Globus pallidus (tissue), 1 donor: ENCODE data around the gene HIC1.

ENCODE experiments used
- DNase-seq: peaks from one replicate; pipeline ENCODE4 v3.0.0-alpha.2; 2015; ENCODE audit warnings: low spot score

HIC1 gene

GRCh38 chr17:2106308-2106955, 51.5 kb downstream of the HIC1 start:
- DNase-seq = no peak

- DNase-seq = no peak
Observed at GRCh38 chr17:2107050-2107449, 52.1 kb downstream of the HIC1 start.

GRCh38 chr17:2107506-2107905, 52.6 kb downstream of the HIC1 start:
- DNase-seq = no peak

- DNase-seq = no peak
Observed at GRCh38 chr17:2108170-2108569, 53.3 kb downstream of the HIC1 start.

- DNase-seq = no peak
Observed at GRCh38 chr17:2110436-2110835, 55.5 kb downstream of the HIC1 start.

- DNase-seq = no peak
Observed at GRCh38 chr17:2111691-2112090, 56.8 kb downstream of the HIC1 start.
